Medulla oblongata (tissue), 1 donor: ENCODE measurements around the gene AGBL1.
"Not testable (repeated sequence)": the region's sequence is repeated elsewhere in the genome, so short reads cannot be mapped to it uniquely, and the experiment has no call there.

Experiments used
- DNase-seq: peaks from one replicate; pipeline ENCODE4 v3.0.0-alpha.2; 2015; ENCODE audit errors: extremely low spot score

The AGBL1 gene

GRCh38 chr15:86082619-86083380, 3.1 kb downstream of the AGBL1 start:
- peak; percentile 33 for DNase-seq

DNA sequence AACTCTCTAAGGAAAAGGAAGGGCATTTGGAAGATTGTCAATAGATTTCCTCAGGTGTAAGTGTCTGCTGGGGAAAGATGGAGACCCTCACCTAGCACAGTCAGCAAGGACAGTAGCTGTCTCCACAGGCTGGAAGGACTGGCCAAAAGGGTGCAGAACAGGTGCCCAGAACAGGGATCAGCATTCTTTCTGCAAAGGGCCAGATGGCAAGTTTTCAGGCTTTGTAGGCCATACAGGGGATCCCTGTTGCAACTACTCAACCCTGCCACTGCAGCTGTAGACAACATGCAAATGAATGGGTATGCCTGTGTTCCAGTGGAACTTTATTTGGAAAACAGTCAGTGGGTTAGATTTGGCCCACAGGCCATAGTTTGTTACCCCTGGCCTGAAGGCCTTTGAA, 8.1 kb downstream of the AGBL1 start:
- no peak for DNase-seq

- DNase-seq = no peak
Measured at GRCh38 chr15:86089422-86089821, 9.8 kb downstream of the AGBL1 start.

GRCh38 chr15:86101818-86102217, 22.1 kb downstream of the AGBL1 start:
- no peak for DNase-seq

GRCh38 chr15:86103825-86104224, 24.2 kb downstream of the AGBL1 start:
- no peak for DNase-seq

DNA sequence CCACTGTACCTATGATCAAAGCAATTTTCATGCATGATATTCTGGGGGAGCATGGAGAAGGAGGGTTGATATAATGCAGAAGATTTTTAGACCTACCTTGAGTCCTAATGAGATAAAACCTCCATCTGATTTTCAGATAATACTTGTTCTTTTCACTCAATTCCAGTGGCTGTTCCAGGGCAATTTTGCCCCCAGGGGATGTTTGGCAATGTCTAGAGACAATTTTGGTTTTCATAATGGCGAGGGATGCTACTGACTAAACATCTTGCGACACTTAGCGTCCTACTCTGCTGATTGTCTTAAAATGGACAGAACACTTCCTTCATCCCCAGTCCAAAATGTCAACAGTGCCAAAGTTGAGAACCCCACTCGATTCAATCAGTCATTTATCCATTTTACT, 26.6 kb downstream of the AGBL1 start:
- no peak for DNase-seq

DNA sequence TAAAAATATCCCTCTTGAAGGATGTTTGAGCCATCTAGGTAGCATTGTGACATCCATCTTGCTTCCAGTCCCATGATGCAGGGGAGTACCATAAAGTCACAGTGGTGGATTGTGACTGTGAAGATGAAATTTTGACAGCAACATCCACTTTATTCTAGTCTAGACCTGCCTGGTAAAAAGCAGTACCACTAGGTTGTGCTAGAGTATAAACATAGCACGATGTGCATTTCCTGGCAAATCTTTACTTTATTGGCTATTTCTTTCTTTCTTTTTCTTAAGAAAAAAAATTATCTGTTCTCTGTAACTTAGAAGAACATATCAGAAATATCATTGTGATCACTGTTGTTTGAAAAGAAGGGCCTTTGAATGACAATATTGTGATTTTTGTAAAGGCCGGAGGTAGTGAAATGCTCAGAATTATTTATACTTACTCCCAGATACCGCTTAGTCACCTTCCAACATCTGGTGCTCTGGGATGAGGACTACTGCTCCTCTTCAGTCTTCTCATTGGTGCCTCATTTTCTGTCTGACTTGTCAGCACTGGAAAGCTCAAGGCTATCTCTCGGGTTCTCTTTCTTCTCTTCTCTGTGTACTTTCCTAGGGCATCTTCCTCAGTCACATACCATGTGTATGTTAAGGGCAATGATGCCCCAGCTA, 35.6 kb downstream of the AGBL1 start:
- DNase-seq = no peak

GRCh38 chr15:86121568-86122225, 42.0 kb downstream of the AGBL1 start:
- no peak for DNase-seq

DNA sequence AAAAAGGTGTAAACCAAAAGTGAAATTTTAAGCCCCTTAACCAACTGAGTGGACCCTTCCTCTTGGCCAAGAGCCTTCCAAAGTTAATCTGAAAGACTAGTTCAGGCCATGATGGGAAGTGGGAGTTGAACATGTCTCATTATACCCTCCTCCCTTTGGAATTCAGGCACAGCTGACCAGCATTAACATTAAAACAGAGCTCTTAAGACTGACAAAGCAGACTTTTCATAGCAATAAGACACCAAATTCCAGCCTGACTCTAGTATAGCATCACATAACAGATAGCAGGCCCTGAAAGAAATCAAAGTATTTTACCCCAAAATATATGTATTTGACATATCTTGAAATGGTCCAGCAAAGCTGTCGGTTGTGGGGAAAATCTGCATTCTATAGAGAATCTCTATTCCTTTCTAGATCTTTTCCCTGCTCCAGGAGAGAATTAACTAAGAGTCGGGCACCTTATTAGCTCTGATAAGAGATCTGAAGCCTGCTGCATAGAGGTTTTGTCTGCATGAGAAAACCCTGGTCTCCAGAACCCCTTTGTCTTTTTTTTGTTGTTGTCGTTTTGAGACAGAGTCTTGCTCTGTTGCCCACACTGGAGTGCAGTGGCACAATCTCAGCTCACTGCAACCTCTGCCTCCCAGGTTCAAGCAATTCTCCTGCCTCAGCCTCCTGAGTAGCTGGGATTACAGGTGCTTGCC, 43.2 kb downstream of the AGBL1 start:
- not testable (repeated sequence) for DNase-seq

- no peak for DNase-seq
Measured at GRCh38 chr15:86125775-86126174, 46.1 kb downstream of the AGBL1 start.

GRCh38 chr15:86127547-86127946, 47.9 kb downstream of the AGBL1 start:
- DNase-seq = no peak

- DNase-seq = peak; percentile 2
Measured at GRCh38 chr15:86135041-86135440, 55.4 kb downstream of the AGBL1 start.

- no peak for DNase-seq
Measured at GRCh38 chr15:86136861-86137260, 57.2 kb downstream of the AGBL1 start.

DNA sequence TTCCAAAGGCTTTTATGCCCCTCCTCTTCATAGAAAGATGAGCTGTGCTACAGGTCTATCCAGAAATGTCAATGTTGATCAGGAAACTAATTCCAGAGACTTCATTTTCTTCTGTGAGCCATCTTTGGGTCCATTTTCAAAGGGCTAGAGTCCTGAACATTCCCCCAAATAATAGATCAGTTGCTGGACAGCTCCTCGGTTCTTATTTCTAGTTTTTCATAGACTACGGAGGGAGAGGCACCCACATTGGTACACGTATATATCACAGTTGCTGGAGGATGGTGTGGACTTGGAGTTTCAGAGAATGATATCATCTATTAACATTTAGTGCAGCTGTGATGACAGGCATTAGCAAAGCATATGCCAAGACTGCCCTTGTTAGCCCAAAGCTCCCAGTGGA, 59.1 kb downstream of the AGBL1 start:
- DNase-seq = no peak

DNA sequence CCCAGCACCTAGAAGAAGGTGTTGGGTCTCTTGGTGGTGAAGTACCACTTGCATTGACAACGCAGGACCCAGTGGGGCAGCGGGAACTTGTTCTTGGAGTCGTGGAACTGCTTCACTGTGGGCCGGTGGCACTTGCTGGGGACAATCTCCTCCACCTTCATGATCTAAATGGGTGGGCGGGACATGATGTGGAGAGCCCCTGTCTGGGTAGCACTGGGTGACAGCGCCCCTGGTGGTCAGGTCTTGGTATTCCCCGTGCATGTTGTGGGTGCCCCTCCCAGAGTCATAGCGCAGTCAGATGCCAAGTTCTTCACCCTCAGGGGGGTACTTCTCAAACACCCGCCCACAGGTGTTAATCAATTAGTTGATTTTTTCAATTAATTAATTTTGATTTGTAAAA, 60.2 kb downstream of the AGBL1 start:
- DNase-seq = no peak

- no peak for DNase-seq
Measured at GRCh38 chr15:86154705-86155104, 75.0 kb downstream of the AGBL1 start.

- no peak for DNase-seq
Measured at GRCh38 chr15:86155551-86155950, 75.9 kb downstream of the AGBL1 start.

DNA sequence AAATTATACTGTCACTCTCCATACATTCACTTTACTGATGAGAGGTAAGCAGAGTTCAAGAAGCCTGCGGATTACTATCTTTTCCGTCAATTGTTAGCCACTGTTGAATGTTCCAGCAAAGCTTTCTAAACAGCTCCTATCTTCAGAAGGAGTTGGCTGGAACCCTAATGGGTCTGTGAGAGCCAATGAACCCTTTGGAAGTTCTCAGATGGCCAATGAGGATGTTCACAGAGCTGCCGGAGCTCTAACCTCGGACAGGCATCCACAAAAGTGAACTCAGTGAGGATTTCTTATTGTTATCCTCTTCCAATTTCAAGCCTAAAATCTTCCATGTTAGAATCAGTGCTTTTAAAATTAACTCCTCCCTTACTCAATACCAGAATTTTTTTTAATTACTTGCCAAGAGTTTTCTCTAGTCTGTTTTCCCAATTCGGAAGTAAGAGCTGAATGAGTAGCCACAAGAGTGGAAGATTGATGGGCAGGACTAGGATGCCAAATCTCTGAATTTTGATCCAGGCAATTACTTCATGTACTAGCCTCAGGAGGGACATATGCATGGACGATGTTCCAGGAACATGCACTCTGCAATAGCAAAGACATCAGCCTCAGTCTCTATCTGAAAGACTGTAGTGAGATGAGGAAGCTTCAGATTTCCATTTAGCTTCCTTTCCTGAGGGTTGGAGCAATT, 78.1 kb downstream of the AGBL1 start:
- no peak for DNase-seq

DNA sequence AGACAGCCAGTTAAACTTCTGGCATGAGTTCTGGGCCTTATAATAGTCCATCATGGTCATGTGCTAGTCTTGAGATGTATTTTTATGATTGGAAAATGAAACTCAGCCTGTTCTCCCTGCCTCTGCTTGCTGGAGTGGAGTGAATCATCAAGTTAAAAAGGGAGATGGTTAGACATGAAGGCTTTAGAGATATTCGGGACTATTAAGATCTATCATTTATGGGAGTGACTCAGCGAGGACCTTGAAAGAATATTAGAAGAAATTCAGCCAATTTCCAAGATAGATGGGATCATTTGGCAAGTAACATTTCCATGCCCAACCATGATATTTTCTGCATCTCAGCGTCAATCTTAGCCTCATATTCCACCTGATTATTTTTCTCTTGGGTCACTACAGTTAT, 79.8 kb downstream of the AGBL1 start:
- no peak for DNase-seq

GRCh38 chr15:86161250-86161649, 81.6 kb downstream of the AGBL1 start:
- no peak for DNase-seq

GRCh38 chr15:86162172-86162591, 82.5 kb downstream of the AGBL1 start:
- DNase-seq = no peak

- no peak for DNase-seq
Measured at GRCh38 chr15:86162641-86163040, 83.0 kb downstream of the AGBL1 start.
